ENCODE measurements around the gene MUS81. TPM values are rescaled to one million over a fixed set of nuclear protein-coding genes. Genes with fewer than 3 reads are reported as not detected.

MUS81 gene
- total RNA-seq, 1 donor from 2014 or later = 114 TPM

DNA sequence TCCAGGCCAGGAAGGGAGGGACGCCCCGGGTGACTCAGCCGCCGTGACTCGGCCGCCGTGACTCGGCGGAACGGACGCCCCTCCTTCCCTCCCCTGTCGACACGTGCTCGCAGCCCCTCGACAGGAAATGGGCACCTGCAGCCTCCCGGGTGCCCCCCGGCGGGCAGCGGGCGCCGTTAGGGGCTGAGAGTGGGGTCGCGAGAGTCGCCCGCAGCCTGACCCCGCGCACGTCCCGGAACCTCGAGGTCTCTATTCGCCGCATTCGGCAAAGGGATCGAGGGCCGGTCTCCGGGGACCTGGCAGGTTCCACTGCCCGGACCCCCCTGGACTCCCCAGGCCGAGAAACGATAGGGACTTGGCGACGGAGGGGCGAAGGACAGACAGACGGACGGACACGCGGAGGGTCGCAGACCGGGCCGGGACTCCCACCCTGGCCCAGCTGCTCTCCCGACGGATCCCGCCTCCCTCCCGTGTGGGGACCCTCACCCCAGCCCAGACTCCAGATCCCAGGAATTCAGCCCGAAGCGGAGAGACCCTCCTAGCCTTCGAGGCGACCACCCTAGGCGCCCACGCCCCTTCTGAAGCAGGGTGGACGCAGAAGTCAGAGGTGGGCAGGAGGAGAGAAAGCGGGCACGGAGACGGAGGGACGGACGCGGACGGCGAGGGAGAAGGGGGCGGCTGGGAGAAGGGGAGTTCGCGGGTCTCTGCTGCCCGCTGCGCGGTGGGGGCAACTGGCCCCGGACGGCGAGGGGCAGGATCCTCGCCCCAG is 39.3 kb downstream of the MUS81 start:
- Mint-ChIP-seq H3K27ac (ENCODE audit: unreplicated experiment) (no peak overlapping the region), H3K36me3 (ENCODE audit: unreplicated experiment) (no peaks in the 10 kb centered on the region), H3K9me3 (ENCODE audit: unreplicated experiment) (peaks cover 6% of the 10 kb centered on the region), H3K4me1 (ENCODE audit: low read depth, unreplicated experiment) (no peaks in the 10 kb centered on the region), H3K27me3 (ENCODE audit: unreplicated experiment) (peaks cover 21% of the 10 kb centered on the region), H3K4me3 (ENCODE audit: unreplicated experiment) (no peak overlapping the region)
- no peak for TF ChIP-seq CTCF (IDR thresholded peaks at IDR 0.05; ENCODE audit: partially characterized antibody, unreplicated experiment)
- DNase-seq = no peak

- no peaks in the 10 kb centered on the region for H3K4me1 Mint-ChIP-seq (ENCODE audit: low read depth, unreplicated experiment)
- H3K4me3 Mint-ChIP-seq (ENCODE audit: unreplicated experiment) = peak within 1 kb of the TSS; percentile 52
- H3K27ac Mint-ChIP-seq (ENCODE audit: unreplicated experiment) = no peak within 1 kb of the TSS
- H3K36me3 Mint-ChIP-seq (ENCODE audit: unreplicated experiment) = no peaks in the 10 kb centered on the region
- H3K27me3 Mint-ChIP-seq (ENCODE audit: unreplicated experiment) = peaks cover 21% of the 10 kb centered on the region
- H3K9me3 Mint-ChIP-seq (ENCODE audit: unreplicated experiment) = peaks cover 4% of the 10 kb centered on the region
- no peak for TF ChIP-seq CTCF (IDR thresholded peaks at IDR 0.05; ENCODE audit: partially characterized antibody, unreplicated experiment)
- no peak for DNase-seq
These were observed 40.1 kb downstream of the MUS81 start, which contains the start of gene FOSL1 for GRCh38 chr11:65900125-65900898. Gene FOSL1 (minus strand): TSS chr11:65900388. CDS start chr11:65900339, 49 bp downstream.

- peaks cover 21% of the 10 kb centered on the region for H3K27me3 Mint-ChIP-seq (ENCODE audit: unreplicated experiment)
- no peak for TF ChIP-seq CTCF (IDR thresholded peaks at IDR 0.05; ENCODE audit: partially characterized antibody, unreplicated experiment)
- peak overlapping the region; percentile 52 for H3K4me3 Mint-ChIP-seq (ENCODE audit: unreplicated experiment)
- no peak for DNase-seq
- H3K4me1 Mint-ChIP-seq (ENCODE audit: low read depth, unreplicated experiment) = no peaks in the 10 kb centered on the region
- H3K36me3 Mint-ChIP-seq (ENCODE audit: unreplicated experiment) = no peaks in the 10 kb centered on the region
- peaks cover 4% of the 10 kb centered on the region for H3K9me3 Mint-ChIP-seq (ENCODE audit: unreplicated experiment)
- no peak overlapping the region for H3K27ac Mint-ChIP-seq (ENCODE audit: unreplicated experiment)
These were observed 40.6 kb downstream of the MUS81 start for GRCh38 chr11:65900899-65901180.

- Mint-ChIP-seq H3K4me3 (ENCODE audit: unreplicated experiment) (no peak overlapping the region), H3K36me3 (ENCODE audit: unreplicated experiment) (no peaks in the 10 kb centered on the region), H3K27me3 (ENCODE audit: unreplicated experiment) (peaks cover 18% of the 10 kb centered on the region), H3K4me1 (ENCODE audit: low read depth, unreplicated experiment) (no peaks in the 10 kb centered on the region), H3K9me3 (ENCODE audit: unreplicated experiment) (peaks cover 2% of the 10 kb centered on the region), H3K27ac (ENCODE audit: unreplicated experiment) (no peak overlapping the region)
- no peak for TF ChIP-seq CTCF (IDR thresholded peaks at IDR 0.05; ENCODE audit: partially characterized antibody, unreplicated experiment)
- no peak for DNase-seq
These were observed 42.8 kb downstream of the MUS81 start for GRCh38 chr11:65903068-65903481.

DNA sequence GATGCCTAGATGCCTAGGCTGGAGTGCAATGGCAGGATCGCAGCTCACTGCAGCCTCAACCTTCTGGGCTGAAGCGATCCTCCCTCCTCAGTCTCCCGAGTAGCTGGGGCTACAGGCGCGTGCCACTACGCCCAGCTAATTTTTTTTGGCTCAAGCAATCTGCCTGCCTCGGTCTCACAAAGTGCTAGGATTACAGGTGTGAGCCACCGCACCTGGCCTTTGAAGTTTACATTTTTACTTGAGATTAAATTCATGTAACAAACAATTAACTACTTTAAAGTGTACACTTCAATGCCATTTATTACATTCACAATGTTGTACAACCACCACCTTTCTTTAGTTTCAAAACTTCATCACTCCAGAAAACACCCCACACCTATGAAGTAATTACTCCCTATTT is 43.5 kb downstream of the MUS81 start:
- Mint-ChIP-seq H3K27ac (ENCODE audit: unreplicated experiment) (no peak overlapping the region), H3K9me3 (ENCODE audit: unreplicated experiment) (peaks cover 2% of the 10 kb centered on the region), H3K4me3 (ENCODE audit: unreplicated experiment) (peak overlapping the region; percentile 60), H3K36me3 (ENCODE audit: unreplicated experiment) (no peaks in the 10 kb centered on the region), H3K27me3 (ENCODE audit: unreplicated experiment) (peaks cover 18% of the 10 kb centered on the region), H3K4me1 (ENCODE audit: low read depth, unreplicated experiment) (no peaks in the 10 kb centered on the region)
- no peak for TF ChIP-seq CTCF (IDR thresholded peaks at IDR 0.05; ENCODE audit: partially characterized antibody, unreplicated experiment)
- no peak for DNase-seq

Measured in glutamatergic neuron (in vitro differentiated cells).